ENCODE data around the gene MEIS2. TPM values are rescaled to one million over a fixed set of nuclear protein-coding genes. Genes with fewer than 3 reads are reported as not detected.
A peak's percentile ranks its signal among the peaks of the same experiment; 100 is the strongest.

Gene MEIS2
- total RNA-seq, result 0.21 TPM

DNA sequence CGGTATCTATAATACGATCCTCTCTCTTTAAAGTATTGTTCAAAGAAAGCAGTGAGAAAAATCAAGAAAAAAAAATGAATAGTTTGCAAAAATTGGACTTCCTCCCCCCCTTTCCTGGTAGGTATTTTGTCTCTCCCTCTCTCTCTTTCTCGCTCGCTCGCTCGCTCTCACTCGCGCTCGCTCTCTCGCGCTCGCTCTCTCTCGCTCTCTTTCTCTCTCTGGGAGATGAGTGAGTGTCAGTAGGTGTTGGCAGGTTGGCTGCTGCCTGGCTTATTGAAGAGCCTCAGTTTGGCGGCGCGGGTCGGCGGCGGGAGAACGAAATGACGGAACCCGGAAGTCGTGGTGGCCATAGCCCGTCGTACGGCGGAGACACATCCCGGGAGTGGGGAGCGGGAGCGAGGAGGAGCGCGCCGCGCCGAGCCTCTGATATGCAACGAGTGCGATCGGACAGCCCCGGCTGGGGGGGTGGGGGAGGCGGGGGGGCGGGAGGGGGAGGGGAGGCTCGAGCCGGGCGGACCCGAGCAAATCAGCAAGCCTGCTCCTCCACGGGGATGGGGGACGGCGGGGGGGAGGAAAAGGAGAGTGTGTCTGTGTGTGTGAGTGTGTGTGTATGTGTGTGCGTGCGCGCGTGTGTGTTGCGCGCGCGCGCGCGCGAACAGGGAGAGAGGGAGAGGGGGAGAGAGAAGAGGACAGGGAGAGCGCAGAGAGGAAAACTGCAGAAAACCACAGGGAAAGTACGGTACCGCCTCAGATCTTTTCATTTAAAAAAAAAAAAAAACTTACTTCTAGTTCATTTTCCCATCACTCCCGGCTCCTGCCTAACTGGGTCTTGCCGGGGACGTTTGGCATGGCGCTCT lies at the start of gene MEIS2:
MEIS2 (minus strand) TSS at position 441 of the 857 bp plus-strand sequence. CDS start 1,083 bp downstream, outside the sequence.
- Histone ChIP-seq H3K4me3 (ENCODE audit: low read length) (peak within 1 kb of the TSS; percentile 43), H3K27me3 (ENCODE audit: insufficient read depth, low read length) (peaks cover 91% of the 10 kb centered on the region), H3K9me3 (ENCODE audit: low read depth, low read length) (no peaks in the 10 kb centered on the region), H3K4me1 (ENCODE audit: insufficient read depth, low read length) (peaks cover 38% of the 10 kb centered on the region)

DNA sequence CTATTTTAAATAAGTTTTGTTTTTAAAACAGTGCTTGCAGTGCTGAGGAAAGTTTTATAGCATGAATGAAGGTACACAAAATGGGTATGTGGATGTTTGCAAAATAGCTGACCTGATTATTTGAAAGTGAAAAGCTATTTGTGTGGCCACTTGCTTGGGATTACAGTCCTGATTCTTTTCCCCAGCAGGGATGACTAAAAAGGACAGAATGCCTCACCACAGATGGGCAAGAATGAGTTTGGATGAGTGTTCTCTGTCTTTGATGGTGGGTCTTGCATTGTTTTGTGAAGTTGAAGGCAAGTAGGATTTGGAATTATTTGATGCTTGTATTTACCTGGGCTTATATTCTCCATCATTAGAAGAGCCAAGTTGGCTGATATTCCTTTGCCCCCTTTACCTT lies 48.8 kb upstream of the MEIS2 start:
- H3K9me3 ChIP-seq (ENCODE audit: low read depth, low read length), result no peaks in the 10 kb centered on the region
- no peaks in the 10 kb centered on the region for H3K27me3 ChIP-seq (ENCODE audit: insufficient read depth, low read length)
- H3K4me3 ChIP-seq (ENCODE audit: low read length), result no peak overlapping the region
- H3K4me1 ChIP-seq (ENCODE audit: insufficient read depth, low read length), result no peaks in the 10 kb centered on the region

DNA sequence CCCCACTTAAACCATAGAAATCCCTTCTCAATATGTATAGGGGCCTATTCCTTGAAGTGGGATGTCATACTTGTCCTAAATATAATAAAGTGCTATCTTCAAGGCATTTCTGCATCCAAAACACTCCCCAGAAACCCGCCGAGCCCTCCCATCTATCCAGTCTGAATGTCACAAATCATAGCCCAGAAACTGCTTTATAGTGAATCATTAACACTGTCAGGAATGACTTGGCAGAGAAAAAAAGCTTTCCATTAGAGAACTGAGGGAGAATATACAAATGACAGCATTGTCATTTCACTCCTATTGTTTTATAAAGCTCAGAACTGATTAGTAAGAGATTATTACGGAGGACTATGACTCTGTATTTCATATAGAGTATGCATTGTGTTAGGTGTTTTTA lies 48.4 kb upstream of the MEIS2 start:
- Histone ChIP-seq H3K4me3 (ENCODE audit: low read length) (no peak overlapping the region), H3K4me1 (ENCODE audit: insufficient read depth, low read length) (no peaks in the 10 kb centered on the region), H3K9me3 (ENCODE audit: low read depth, low read length) (no peaks in the 10 kb centered on the region), H3K27me3 (ENCODE audit: insufficient read depth, low read length) (no peaks in the 10 kb centered on the region)

DNA sequence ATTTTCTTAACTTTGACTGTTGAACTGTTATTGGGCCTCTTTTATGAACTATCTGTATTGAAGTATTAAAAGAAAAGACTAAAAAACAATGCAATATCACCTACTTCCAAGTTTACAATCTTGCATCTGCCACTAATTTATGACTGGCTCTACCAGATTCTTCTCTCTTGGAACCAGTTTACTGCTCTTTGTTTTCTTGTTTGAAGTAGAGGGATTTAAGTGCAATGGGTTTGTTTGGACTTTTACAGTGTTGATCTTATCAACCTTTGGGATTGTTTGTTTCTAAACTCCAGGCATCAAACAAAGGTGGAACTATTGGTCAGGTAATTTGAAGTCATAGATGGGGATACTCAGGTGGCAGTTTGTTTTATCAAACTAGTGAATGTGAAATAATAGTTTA lies 43.0 kb upstream of the MEIS2 start:
- H3K4me1 ChIP-seq (ENCODE audit: insufficient read depth, low read length), result no peaks in the 10 kb centered on the region
- no peak overlapping the region for H3K4me3 ChIP-seq (ENCODE audit: low read length)
- H3K27me3 ChIP-seq (ENCODE audit: insufficient read depth, low read length), result no peaks in the 10 kb centered on the region
- no peaks in the 10 kb centered on the region for H3K9me3 ChIP-seq (ENCODE audit: low read depth, low read length)

DNA sequence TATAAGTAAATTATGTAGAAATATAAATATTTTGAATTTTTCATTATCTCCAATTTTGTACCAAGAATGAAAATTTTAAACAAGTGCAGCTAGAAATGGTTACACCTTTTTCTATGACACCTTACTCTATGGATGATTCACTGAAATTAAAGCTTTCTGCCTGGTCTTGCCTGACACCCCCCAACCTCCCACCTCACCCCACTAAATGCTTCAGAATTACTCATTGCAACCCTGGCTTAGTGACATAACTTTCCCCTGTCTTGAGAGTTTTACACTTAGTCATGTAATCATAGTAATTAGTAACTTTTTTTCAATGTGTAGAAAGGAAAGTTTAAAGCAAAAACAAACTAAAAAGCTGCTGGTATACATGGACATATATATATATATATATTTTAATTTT lies 42.0 kb upstream of the MEIS2 start:
- no peaks in the 10 kb centered on the region for H3K4me1 ChIP-seq (ENCODE audit: insufficient read depth, low read length)
- no peak overlapping the region for H3K4me3 ChIP-seq (ENCODE audit: low read length)
- H3K27me3 ChIP-seq (ENCODE audit: insufficient read depth, low read length), result no peaks in the 10 kb centered on the region
- H3K9me3 ChIP-seq (ENCODE audit: low read depth, low read length), result no peaks in the 10 kb centered on the region

DNA sequence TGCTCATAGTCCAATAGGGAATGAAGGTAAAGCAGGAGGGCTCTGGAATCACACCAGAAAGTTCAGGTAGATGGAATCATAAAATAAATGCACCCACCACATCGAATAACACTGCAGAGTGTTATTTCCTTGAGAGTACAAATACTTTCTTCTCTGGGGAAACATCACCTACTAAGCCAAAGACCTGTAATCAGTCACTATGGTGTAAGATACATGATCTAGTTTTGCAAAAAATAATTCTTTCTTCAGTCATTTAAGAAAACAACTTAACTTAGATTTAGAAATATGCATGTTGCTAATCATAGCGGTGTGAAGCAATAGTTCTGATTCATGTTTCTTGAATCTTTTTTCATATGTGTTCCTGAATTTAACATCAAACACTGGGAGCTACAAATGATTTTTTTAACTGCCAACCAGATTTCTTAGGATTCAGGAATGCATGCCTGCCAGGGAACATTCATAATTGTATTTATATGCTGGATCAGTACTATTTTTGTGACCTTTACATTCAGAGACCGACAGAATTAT lies 40.2 kb upstream of the MEIS2 start:
- Histone ChIP-seq H3K9me3 (ENCODE audit: low read depth, low read length) (no peaks in the 10 kb centered on the region), H3K4me1 (ENCODE audit: insufficient read depth, low read length) (no peaks in the 10 kb centered on the region), H3K4me3 (ENCODE audit: low read length) (no peak overlapping the region), H3K27me3 (ENCODE audit: insufficient read depth, low read length) (no peaks in the 10 kb centered on the region)

DNA sequence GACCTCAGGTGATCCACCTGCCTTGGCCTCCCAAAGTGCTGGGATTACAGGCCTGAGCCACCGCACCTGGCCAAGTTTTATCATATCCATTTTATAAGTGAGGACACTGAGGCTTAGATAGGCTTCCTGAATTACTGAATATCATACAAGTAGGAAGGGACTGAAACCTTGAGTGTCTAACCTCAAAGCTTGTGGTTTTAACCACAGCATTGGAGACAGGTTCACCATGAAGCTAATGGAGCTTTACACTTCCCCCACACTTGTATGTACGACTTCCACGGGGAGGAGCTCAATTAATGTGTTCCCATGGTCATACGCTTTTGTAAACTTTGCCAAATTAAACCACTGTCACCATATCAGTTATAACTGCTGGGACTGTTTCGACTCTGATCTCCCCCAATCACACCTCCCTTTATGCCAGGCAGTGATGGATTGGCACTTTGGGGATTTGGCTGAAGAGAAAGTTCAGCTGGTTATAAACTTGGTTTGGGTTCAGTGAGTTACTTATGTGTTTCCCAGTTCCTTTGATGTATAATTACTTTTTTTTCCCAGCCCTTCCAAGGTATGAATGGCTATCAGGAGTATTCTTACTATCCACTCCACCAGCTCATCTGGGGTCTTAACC lies 38.4 kb upstream of the MEIS2 start:
- Histone ChIP-seq H3K4me1 (ENCODE audit: insufficient read depth, low read length) (no peaks in the 10 kb centered on the region), H3K27me3 (ENCODE audit: insufficient read depth, low read length) (no peaks in the 10 kb centered on the region), H3K4me3 (ENCODE audit: low read length) (no peak overlapping the region), H3K9me3 (ENCODE audit: low read depth, low read length) (no peaks in the 10 kb centered on the region)

DNA sequence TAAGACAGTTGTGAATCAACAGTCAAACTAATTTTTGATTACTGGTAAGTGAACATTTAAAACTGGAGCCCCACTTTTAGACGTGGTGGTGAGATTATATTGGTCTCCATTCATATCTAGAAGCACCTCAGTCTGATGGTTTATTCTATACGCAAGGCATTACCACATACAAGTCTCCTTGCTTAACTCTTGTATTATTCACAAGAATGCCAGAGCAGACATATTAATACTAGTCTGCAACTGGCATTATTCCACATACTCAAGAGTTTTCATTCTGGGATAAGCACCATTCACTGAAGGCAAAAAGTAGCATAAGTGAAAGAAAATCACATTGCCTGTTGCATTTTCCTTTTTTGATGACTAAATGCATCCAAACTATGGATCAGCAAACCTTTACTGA lies 36.9 kb upstream of the MEIS2 start:
- Histone ChIP-seq H3K4me1 (ENCODE audit: insufficient read depth, low read length) (no peaks in the 10 kb centered on the region), H3K27me3 (ENCODE audit: insufficient read depth, low read length) (no peaks in the 10 kb centered on the region), H3K9me3 (ENCODE audit: low read depth, low read length) (no peaks in the 10 kb centered on the region), H3K4me3 (ENCODE audit: low read length) (no peak overlapping the region)

DNA sequence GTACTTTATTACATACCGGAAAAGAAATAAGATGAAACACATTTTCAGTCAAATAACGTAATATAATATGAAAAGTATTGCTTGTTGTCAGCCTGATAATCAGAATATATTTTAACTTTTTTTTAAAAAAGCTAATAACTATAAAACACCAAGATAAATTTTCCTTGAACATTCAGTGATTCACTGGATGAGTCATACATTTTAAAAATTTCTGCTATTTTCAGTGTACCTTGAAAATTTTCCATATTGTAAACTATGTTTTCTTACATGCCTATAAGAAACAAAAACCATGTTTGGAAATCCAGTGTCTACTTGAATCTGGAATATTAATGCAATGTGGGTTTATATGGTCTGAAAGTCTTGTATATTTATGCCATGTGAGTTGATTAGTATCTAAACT lies 36.3 kb upstream of the MEIS2 start:
- H3K27me3 ChIP-seq (ENCODE audit: insufficient read depth, low read length), result no peaks in the 10 kb centered on the region
- H3K4me1 ChIP-seq (ENCODE audit: insufficient read depth, low read length), result no peaks in the 10 kb centered on the region
- no peak overlapping the region for H3K4me3 ChIP-seq (ENCODE audit: low read length)
- H3K9me3 ChIP-seq (ENCODE audit: low read depth, low read length), result no peaks in the 10 kb centered on the region

DNA sequence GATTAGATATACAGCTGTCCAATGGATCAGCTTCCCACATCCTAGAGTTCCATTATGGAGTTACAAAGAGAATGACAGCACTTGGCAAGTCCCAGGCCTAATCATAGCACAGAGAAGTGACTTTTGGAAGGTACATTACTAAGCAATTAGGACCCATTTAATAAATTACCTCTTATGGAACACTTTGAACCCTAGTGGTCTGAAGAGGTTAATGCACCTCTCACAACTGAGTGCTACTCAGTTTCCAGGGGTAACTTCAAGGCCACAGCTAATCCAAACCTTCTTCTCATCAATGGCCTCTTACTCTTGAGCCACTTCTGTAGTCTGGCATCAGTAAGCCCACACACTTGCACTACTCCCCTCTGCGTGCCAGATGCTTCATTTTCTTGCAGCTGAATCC lies 34.9 kb upstream of the MEIS2 start:
- H3K4me3 ChIP-seq (ENCODE audit: low read length), result no peak overlapping the region
- no peaks in the 10 kb centered on the region for H3K4me1 ChIP-seq (ENCODE audit: insufficient read depth, low read length)
- peaks cover 4% of the 10 kb centered on the region for H3K27me3 ChIP-seq (ENCODE audit: insufficient read depth, low read length)
- H3K9me3 ChIP-seq (ENCODE audit: low read depth, low read length), result no peaks in the 10 kb centered on the region

DNA sequence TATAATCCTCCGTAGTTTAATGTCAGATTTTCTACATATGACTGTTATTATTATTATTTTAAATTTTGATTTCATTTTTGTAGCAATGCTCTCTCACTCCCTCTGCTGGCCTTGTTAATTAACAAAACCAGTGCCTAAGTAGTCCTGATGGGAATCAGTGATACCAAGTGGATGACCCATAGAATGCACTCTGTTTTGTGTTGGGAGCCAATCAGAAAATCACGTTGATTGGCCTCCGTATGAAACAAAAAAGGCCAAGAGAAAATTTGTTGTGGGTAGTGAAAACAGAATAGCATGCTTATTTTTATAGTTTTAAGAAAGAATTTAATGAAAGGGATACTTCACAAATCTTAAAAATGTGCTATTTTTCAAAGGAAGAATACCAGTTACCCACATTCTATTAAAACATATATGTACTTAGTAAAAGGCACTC lies 34.4 kb upstream of the MEIS2 start:
- no peak overlapping the region for H3K4me3 ChIP-seq (ENCODE audit: low read length)
- H3K9me3 ChIP-seq (ENCODE audit: low read depth, low read length), result no peaks in the 10 kb centered on the region
- H3K4me1 ChIP-seq (ENCODE audit: insufficient read depth, low read length), result no peaks in the 10 kb centered on the region
- peaks cover 5% of the 10 kb centered on the region for H3K27me3 ChIP-seq (ENCODE audit: insufficient read depth, low read length)

DNA sequence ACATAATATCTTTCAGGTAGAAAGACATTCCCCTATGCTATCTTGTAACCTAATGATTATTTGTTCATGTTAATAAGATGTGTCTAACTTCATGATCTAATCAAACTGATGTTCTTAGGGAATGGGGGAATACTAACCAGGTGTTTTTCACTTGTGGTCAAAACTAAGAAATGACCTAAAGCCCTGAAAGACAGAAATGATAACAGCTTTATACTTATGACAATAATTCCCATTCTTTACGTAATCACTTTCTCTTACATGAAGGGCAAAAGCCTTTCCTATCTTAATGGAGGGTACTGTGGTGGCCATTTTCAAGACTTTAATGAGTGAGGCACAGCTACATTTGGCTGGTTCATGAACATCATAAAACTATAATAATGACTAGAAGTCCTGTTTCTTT lies 33.9 kb upstream of the MEIS2 start:
- H3K4me3 ChIP-seq (ENCODE audit: low read length), result no peak overlapping the region
- H3K4me1 ChIP-seq (ENCODE audit: insufficient read depth, low read length), result no peaks in the 10 kb centered on the region
- H3K27me3 ChIP-seq (ENCODE audit: insufficient read depth, low read length), result peaks cover 5% of the 10 kb centered on the region
- no peaks in the 10 kb centered on the region for H3K9me3 ChIP-seq (ENCODE audit: low read depth, low read length)

DNA sequence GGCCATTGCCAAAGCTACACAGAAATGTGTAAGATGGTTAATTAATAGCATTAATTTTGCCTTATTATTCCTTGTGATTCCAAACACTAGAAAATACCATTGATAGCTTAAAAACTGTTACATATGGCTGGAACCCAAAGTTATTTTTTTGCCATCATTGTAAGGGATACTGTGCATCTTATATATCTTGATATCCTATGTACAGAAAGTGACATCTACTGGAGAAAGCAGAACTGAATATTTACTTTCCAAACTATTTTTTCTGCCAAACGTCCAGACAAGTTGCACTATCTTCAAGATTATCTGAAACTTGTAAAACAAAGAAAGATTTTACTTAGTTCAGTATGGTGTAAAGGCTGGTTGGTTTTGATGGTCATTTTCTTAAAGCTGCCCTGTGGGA lies 33.3 kb upstream of the MEIS2 start:
- Histone ChIP-seq H3K4me3 (ENCODE audit: low read length) (no peak overlapping the region), H3K9me3 (ENCODE audit: low read depth, low read length) (no peaks in the 10 kb centered on the region), H3K4me1 (ENCODE audit: insufficient read depth, low read length) (no peaks in the 10 kb centered on the region), H3K27me3 (ENCODE audit: insufficient read depth, low read length) (peaks cover 5% of the 10 kb centered on the region)

DNA sequence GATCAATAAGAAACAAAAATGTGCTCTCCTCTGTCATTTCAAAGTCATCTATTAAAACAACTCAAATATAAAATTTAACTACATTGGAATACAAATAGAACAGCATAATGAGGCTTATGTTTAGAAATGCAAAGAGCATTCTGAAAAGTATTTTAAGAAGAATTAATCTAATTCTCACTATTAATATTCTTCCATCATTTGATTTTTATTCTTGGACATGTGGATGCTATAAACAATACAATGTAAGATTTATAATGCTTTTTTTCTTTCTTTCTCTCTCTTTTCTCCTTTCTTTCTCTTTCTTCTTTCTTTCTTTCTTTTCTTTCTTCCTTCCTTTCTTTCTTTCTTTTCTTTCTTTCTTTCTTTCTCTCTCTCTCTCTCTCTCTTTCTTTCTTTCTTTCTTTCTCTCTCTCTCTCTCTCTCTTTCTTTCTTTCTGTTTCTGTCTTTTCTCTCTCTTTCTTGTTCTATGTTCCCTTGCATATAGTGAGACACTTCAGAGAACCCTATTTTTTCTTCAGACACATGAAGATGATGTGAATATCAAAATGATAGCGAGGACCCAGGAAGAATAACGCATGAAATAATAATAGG lies 32.6 kb upstream of the MEIS2 start:
- Histone ChIP-seq H3K27me3 (ENCODE audit: insufficient read depth, low read length) (peaks cover 5% of the 10 kb centered on the region), H3K9me3 (ENCODE audit: low read depth, low read length) (no peaks in the 10 kb centered on the region), H3K4me1 (ENCODE audit: insufficient read depth, low read length) (no peaks in the 10 kb centered on the region), H3K4me3 (ENCODE audit: low read length) (no peak overlapping the region)

DNA sequence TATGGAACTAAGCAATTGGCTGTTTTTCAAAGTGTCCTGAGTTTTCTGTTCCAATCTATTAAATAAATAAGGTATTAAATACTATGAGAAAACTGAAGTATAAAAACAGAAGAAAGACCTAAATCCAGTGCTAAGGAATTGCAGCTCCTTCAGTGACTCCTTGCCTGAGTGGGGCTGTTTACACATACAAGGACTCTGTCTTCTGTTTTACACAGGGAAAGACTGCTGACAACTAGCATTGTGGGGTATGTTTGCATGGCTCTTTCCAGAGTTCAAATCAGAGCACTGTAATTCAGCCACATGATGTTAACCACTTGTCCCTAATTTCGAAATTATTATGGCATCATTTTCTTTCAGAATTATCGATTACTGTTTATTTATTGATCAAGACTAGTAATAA lies 31.3 kb upstream of the MEIS2 start:
- no peaks in the 10 kb centered on the region for H3K4me1 ChIP-seq (ENCODE audit: insufficient read depth, low read length)
- H3K4me3 ChIP-seq (ENCODE audit: low read length), result no peak overlapping the region
- H3K9me3 ChIP-seq (ENCODE audit: low read depth, low read length), result no peaks in the 10 kb centered on the region
- peaks cover 5% of the 10 kb centered on the region for H3K27me3 ChIP-seq (ENCODE audit: insufficient read depth, low read length)
